OCI-LY3 (cell line): ENCODE measurements around the gene COL27A1.

Experiments
- H2AFZ ChIP-seq: fragments of 200-600, 300-600 bp; shearing (Covaris generic); 2 replicates; pipeline ENCODE4 v1.6.0; 2014; ENCODE audit warnings: antibody characterized with exemption, low read depth, low read length
- H3K27ac ChIP-seq: fragments of 200-600, 300-600 bp; sonication (generic); 2 replicates; pipeline ENCODE4 v1.5.1; 2014; ENCODE audit warnings: mild to moderate bottlenecking, low read length, moderate library complexity, mixed read lengths
- H3K27me3 ChIP-seq: fragments of 200-600, 300-600 bp; sonication (generic); 2 replicates; pipeline ENCODE4 v1.6.1; 2014; ENCODE audit warnings: low read depth, low read length, mixed read lengths
- H3K36me3 ChIP-seq: fragments of 200-600, 300-600 bp; sonication (generic); replicated peaks from 2 replicates; pipeline ENCODE3; 2014; ENCODE audit warnings: low read depth, low read length, mixed read lengths
- H3K4me1 ChIP-seq: fragments of 300-600, 200-600 bp; sonication (generic); 2 replicates; pipeline ENCODE4 v1.6.1; 2014; ENCODE audit warnings: low read length, mixed read lengths
- H3K4me2 ChIP-seq: fragments of 200-600, 300-600 bp; sonication (generic); 2 replicates; pipeline ENCODE4 v1.6.1; 2014; ENCODE audit warnings: low read length, mixed read lengths
- H3K4me3 ChIP-seq: fragments of 300-600, 200-600 bp; sonication (generic); 2 replicates; pipeline ENCODE4 v1.5.1; 2014; ENCODE audit warnings: antibody characterized with exemption, mild to moderate bottlenecking, low read length, moderate library complexity
- H3K79me2 ChIP-seq: fragments of 300-600, 200-600 bp; shearing (Covaris generic); 2 replicates; pipeline ENCODE4 v1.6.1; 2014; ENCODE audit warnings: mild to moderate bottlenecking, low read length, mixed read lengths
- H3K9ac ChIP-seq: fragments of 300-600, 200-600 bp; shearing (Covaris generic); 2 replicates; pipeline ENCODE4 v1.6.0; 2014; ENCODE audit warnings: mild to moderate bottlenecking, low read length, moderate library complexity
- H3K9me3 ChIP-seq: fragments of 200-600, 300-600 bp; shearing (Covaris generic); 2 replicates; pipeline ENCODE4 v1.6.1; 2014; ENCODE audit warnings: low read length, mixed read lengths; ENCODE audit not compliant: insufficient read depth
- H4K20me1 ChIP-seq: fragments of 200-600, 300-600 bp; sonication (generic); 2 replicates; pipeline ENCODE4 v1.6.1; 2016; ENCODE audit warnings: low read length, mixed read lengths; ENCODE audit not compliant: insufficient read depth
- EZH2phosphoT487 ChIP-seq: fragments of 200-600 bp; shearing (Covaris generic); IDR thresholded peaks from 2 replicates; pipeline ENCODE4 v1.6.1; 2018; ENCODE audit warnings: antibody characterized with exemption, mixed run types, low read depth
- TF ChIP-seq, protein P1 (sequence below): fragments of 200-600, 300-600 bp; sonication (generic); IDR thresholded peaks from 2 replicates; pipeline ENCODE4 v1.5.1; 2014; ENCODE audit warnings: antibody characterized with exemption, low read length, low read depth

COL27A1 gene

DNA sequence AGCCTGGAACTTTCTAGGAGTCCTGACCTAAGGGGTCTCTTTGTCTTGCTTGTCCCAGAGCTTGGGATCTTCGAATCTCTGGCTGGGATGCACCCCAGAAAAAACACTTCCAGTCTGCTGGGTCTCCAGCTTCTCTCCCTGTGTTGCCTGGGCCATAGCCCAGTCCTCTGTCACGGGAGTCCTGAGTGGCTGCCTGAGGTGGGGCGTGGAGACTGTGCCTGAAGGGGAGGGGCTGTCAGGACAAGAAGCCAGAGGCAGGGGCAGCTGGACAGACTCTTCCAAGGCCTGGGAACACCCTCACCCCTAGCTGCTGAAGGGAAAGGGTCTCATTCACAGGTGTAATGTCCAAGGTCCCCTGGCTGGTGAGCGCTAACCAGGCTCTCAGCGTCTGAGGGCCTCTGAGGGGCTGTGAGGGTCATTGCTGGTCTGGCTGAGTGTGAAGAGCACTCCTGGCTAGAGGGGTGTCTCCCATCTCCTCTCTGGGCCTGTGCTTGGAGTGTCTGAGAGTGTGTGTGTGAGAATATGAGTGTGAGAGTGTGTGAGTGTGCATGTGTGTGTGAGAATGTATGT, 20.4 kb upstream of the COL27A1 start:
- no peaks in the 10 kb centered on the region for H4K20me1 ChIP-seq
- H3K27ac ChIP-seq: no peak overlapping the region
- H3K4me3 ChIP-seq: no peak overlapping the region
- no peaks in the 10 kb centered on the region for H3K4me1 ChIP-seq
- H3K79me2 ChIP-seq: no peaks in the 10 kb centered on the region
- no peak overlapping the region for H3K4me2 ChIP-seq
- no peaks in the 10 kb centered on the region for H3K9me3 ChIP-seq
- TF ChIP-seq, protein P1, sequence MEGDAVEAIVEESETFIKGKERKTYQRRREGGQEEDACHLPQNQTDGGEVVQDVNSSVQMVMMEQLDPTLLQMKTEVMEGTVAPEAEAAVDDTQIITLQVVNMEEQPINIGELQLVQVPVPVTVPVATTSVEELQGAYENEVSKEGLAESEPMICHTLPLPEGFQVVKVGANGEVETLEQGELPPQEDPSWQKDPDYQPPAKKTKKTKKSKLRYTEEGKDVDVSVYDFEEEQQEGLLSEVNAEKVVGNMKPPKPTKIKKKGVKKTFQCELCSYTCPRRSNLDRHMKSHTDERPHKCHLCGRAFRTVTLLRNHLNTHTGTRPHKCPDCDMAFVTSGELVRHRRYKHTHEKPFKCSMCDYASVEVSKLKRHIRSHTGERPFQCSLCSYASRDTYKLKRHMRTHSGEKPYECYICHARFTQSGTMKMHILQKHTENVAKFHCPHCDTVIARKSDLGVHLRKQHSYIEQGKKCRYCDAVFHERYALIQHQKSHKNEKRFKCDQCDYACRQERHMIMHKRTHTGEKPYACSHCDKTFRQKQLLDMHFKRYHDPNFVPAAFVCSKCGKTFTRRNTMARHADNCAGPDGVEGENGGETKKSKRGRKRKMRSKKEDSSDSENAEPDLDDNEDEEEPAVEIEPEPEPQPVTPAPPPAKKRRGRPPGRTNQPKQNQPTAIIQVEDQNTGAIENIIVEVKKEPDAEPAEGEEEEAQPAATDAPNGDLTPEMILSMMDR: no peak
- no peak for TF ChIP-seq EZH2phosphoT487
- no peak overlapping the region for H3K9ac ChIP-seq
- no peak overlapping the region for H2AFZ ChIP-seq
- H3K27me3 ChIP-seq: peaks cover 44% of the 10 kb centered on the region
- H3K36me3 ChIP-seq: no peaks in the 10 kb centered on the region

DNA sequence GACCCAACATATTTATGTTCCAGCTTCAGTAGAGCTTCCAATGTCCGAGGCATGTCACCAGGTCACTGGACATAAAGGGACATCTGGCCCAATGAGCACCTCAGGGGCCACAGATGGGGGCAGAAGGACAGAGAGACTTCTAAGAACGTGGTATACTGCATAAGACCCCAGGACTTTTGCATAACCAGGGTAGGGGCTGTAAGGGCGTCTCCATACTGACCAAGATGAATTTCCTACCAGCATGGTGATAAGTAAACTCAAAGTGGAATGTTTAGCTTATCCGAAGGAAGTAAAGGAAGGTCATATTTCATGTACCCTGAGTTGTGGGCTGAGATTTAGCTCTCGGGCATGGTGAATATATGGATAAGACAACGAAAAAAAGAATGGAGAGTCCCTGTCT, 17.5 kb upstream of the COL27A1 start:
- H3K79me2 ChIP-seq: no peaks in the 10 kb centered on the region
- H3K9me3 ChIP-seq: no peaks in the 10 kb centered on the region
- H3K4me3 ChIP-seq: no peak overlapping the region
- H3K27me3 ChIP-seq: peaks cover 63% of the 10 kb centered on the region
- H3K4me1 ChIP-seq: no peaks in the 10 kb centered on the region
- no peak overlapping the region for H3K9ac ChIP-seq
- H3K36me3 ChIP-seq: no peaks in the 10 kb centered on the region
- TF ChIP-seq, protein P1: no peak
- TF ChIP-seq EZH2phosphoT487: no peak
- no peak overlapping the region for H2AFZ ChIP-seq
- no peak overlapping the region for H3K4me2 ChIP-seq
- H3K27ac ChIP-seq: no peak overlapping the region
- H4K20me1 ChIP-seq: no peaks in the 10 kb centered on the region

DNA sequence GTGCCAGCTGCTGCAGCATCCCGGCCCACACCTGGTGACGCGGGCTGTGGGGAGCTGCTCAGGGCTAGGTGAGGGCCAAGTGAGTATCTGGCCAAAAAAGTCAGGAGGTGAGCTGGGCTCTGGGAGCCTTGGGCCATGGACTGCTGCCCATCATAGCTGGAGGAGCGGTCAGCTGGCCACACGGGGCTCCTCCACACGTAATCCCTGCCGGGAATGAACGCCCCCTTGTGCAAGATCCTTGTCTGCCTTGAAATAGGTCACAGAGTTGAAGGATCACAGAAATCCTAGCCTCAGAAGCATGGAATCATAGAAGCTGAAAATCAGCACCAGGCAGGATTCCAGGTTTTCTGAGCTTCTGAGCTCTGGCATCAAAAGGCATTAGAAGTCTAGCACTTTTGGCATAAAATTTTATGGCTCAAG, 16.8 kb upstream of the COL27A1 start:
- Histone ChIP-seq H3K4me3 (no peak overlapping the region), H3K9ac (no peak overlapping the region), H2AFZ (no peak overlapping the region), H3K79me2 (no peaks in the 10 kb centered on the region), H3K27ac (no peak overlapping the region), H3K4me2 (no peak overlapping the region), H4K20me1 (no peaks in the 10 kb centered on the region), H3K9me3 (no peaks in the 10 kb centered on the region), H3K36me3 (no peaks in the 10 kb centered on the region), H3K27me3 (peaks cover 64% of the 10 kb centered on the region), H3K4me1 (no peaks in the 10 kb centered on the region)
- TF ChIP-seq EZH2phosphoT487: no peak
- TF ChIP-seq, protein P1: no peak

DNA sequence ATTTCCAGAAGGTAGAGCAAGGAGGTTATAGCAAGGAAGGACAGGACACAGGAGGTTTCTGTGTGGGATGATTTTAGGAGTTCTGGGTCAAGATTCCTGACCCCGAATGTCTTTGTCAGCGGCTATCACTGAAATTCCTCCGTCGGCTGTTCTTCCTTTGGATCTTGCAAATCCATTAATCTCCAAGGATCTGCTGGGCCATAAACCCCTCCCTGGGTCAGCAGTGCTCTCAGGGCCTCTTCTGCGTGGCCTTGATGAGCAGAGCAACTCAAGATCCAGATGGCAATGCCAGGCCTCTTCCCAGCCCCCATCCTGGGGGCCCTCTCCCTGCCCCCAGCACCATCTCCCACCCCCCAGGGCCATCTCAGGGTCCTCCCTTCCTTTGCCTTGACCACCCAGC, 16.3 kb upstream of the COL27A1 start:
- H3K36me3 ChIP-seq: no peaks in the 10 kb centered on the region
- TF ChIP-seq EZH2phosphoT487: no peak
- TF ChIP-seq, protein P1: no peak
- H3K9me3 ChIP-seq: no peaks in the 10 kb centered on the region
- no peaks in the 10 kb centered on the region for H4K20me1 ChIP-seq
- H2AFZ ChIP-seq: no peak overlapping the region
- no peak overlapping the region for H3K4me3 ChIP-seq
- H3K4me1 ChIP-seq: no peaks in the 10 kb centered on the region
- no peak overlapping the region for H3K27ac ChIP-seq
- no peak overlapping the region for H3K4me2 ChIP-seq
- H3K79me2 ChIP-seq: no peaks in the 10 kb centered on the region
- peaks cover 65% of the 10 kb centered on the region for H3K27me3 ChIP-seq
- H3K9ac ChIP-seq: no peak overlapping the region
